Peyer's patch (tissue), 4 donors: ENCODE measurements around the gene SPRED1.

ENCODE experiments used
- POLR2A ChIP-seq, 2 donors: fragments of 450-650 bp; IDR thresholded peaks; one replicate each; pipeline ENCODE4 v1.5.1; 2017; ENCODE audit warnings: antibody characterized with exemption in 2 of 2, mild to moderate bottlenecking in 2 of 2, moderate library complexity in 2 of 2
- TF ChIP-seq, protein P1 (sequence below), 6 experiments: fragments of 450-650 bp in 4 of 6; fragments of 200-600 bp in 2 of 6; sonication (generic) in 1 of 6; IDR thresholded peaks; one replicate each; pipeline ENCODE4 v1.5.1; 2017 to 2019; ENCODE audit warnings: antibody characterized with exemption in 6 of 6, mild to moderate bottlenecking in 3 of 6, moderate library complexity in 1 of 6

GRCh38 chr15:38211811-38212210 lies 40.8 kb upstream of the SPRED1 start:
- TF ChIP-seq, protein P1, sequence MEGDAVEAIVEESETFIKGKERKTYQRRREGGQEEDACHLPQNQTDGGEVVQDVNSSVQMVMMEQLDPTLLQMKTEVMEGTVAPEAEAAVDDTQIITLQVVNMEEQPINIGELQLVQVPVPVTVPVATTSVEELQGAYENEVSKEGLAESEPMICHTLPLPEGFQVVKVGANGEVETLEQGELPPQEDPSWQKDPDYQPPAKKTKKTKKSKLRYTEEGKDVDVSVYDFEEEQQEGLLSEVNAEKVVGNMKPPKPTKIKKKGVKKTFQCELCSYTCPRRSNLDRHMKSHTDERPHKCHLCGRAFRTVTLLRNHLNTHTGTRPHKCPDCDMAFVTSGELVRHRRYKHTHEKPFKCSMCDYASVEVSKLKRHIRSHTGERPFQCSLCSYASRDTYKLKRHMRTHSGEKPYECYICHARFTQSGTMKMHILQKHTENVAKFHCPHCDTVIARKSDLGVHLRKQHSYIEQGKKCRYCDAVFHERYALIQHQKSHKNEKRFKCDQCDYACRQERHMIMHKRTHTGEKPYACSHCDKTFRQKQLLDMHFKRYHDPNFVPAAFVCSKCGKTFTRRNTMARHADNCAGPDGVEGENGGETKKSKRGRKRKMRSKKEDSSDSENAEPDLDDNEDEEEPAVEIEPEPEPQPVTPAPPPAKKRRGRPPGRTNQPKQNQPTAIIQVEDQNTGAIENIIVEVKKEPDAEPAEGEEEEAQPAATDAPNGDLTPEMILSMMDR (IDR thresholded peaks at IDR 0.05), result no peak
- TF ChIP-seq POLR2A (IDR thresholded peaks at IDR 0.05), result no peak
